Activated B cell treated with CpG ODN at 0.5 μM for 24 hours (primary cell): ENCODE results near the gene ACBD6. TPM values are rescaled to one million over a fixed set of nuclear protein-coding genes. Genes with fewer than 3 reads are reported as not detected.
"Not testable (repeated sequence)": the region's sequence is repeated elsewhere in the genome, so short reads cannot be mapped to it uniquely, and the experiment has no call there.

Experiments used
- ATAC-seq: fragments of 200-7000 bp; cut with Tn5 transposase; one replicate; pipeline ENCODE4 v1.10.0; 2021; ENCODE audit warnings: low read depth, mild to moderate bottlenecking, moderate library complexity
- CTCF ChIA-PET: fragments of 350-600 bp; sonication (Branson Sonifier 250); formaldehyde crosslinking; loops from one replicate; lab custom pipeline; 2021; ENCODE audit warnings: antibody characterized with exemption; lab: Charles Lee
- POLR2A ChIA-PET: fragments of 350-600 bp; sonication (Branson Sonifier 250); formaldehyde crosslinking; loops from one replicate; lab custom pipeline; 2021; ENCODE audit warnings: antibody characterized with exemption; lab: Charles Lee
- DNase-seq: peaks from one replicate; pipeline ENCODE4 v3.0.0; 2022
- H3K27ac Mint-ChIP-seq: one replicate; pipeline ENCODE4 v1.8.0; 2020; ENCODE audit warnings: mixed read lengths
- H3K27me3 Mint-ChIP-seq: one replicate; pipeline ENCODE4 v1.8.0; 2021; ENCODE audit warnings: mixed read lengths
- H3K36me3 Mint-ChIP-seq: one replicate; pipeline ENCODE4 v1.8.0; 2021; ENCODE audit warnings: low read depth, mixed read lengths
- H3K4me1 Mint-ChIP-seq: one replicate; pipeline ENCODE4 v1.8.0; 2021; ENCODE audit warnings: mixed read lengths
- H3K4me3 Mint-ChIP-seq: one replicate; pipeline ENCODE4 v1.8.0; 2020; ENCODE audit warnings: mild to moderate bottlenecking, mixed read lengths
- H3K9me3 Mint-ChIP-seq: one replicate; pipeline ENCODE4 v1.8.0; 2020; ENCODE audit warnings: mixed read lengths
- intact Hi-C: fragments of 100-400 bp; cut with micrococcal nuclease; formaldehyde crosslinking; loops from one replicate; pipeline ENCODE4 v1.15.1; 2024
- total RNA-seq: library from RNA; stranded (reverse); gene quantifications from 2 replicates; pipeline ENCODE4 v1.2.3, GENCODE V29; 2022
- TF ChIP-seq, protein P1 (sequence below): fragments of 200-600 bp; IDR thresholded peaks from one replicate; pipeline ENCODE4 v1.8.0; 2022; ENCODE audit warnings: antibody characterized with exemption, mild to moderate bottlenecking

Gene ACBD6
- total RNA-seq, 1 donor from 2014 or later: 61.5 TPM

DNA sequence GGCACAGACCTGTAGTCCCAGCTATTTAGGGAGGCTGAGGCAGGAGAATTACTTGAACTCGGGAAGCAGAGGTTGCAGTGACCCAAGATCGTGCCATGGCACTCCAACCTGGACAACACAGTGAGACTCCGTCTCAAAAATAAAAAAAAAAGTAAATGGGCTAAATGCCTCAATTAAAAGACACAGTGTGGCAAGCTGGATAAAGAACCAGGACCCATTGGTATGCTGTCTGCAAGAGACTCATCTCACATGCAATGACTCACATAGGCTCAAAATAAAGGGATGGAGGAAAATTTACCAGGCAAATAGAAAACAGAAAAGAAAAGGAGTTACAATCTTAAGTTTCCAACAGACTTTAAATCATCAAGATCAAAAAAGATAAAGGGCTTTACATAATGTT, 40.3 kb downstream of the ACBD6 start:
- ChIA-PET POLR2A (no interaction called here), CTCF (no interaction called here)
- Mint-ChIP-seq H3K36me3 (peaks cover 56% of the 10 kb centered on the region), H3K9me3 (peaks cover 32% of the 10 kb centered on the region), H3K27me3 (no peaks in the 10 kb centered on the region), H3K4me3 (no peak overlapping the region), H3K4me1 (peaks cover 6% of the 10 kb centered on the region), H3K27ac (no peak overlapping the region)
- intact Hi-C loops: no loop called here
- no peak for DNase-seq
- TF ChIP-seq, protein P1, sequence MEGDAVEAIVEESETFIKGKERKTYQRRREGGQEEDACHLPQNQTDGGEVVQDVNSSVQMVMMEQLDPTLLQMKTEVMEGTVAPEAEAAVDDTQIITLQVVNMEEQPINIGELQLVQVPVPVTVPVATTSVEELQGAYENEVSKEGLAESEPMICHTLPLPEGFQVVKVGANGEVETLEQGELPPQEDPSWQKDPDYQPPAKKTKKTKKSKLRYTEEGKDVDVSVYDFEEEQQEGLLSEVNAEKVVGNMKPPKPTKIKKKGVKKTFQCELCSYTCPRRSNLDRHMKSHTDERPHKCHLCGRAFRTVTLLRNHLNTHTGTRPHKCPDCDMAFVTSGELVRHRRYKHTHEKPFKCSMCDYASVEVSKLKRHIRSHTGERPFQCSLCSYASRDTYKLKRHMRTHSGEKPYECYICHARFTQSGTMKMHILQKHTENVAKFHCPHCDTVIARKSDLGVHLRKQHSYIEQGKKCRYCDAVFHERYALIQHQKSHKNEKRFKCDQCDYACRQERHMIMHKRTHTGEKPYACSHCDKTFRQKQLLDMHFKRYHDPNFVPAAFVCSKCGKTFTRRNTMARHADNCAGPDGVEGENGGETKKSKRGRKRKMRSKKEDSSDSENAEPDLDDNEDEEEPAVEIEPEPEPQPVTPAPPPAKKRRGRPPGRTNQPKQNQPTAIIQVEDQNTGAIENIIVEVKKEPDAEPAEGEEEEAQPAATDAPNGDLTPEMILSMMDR: no peak
- ATAC-seq: no peak

DNA sequence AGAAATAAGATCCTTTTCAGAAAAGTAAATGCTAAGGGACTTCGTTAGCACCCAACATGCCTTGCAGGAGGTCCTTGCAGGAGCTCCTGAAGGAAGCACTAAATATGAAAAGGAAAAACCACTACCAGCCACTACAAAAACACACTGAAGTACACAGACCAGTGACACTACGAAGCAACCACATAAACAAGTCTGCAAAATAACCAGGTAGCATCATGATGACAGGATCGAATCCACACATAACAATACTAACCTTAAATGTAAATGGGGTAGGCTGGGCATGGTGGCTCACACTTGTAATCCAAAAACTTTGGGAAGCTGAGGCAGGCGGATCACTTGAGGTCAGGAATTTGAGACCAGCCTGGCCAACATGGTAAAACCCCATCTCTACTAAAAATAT, 40.7 kb downstream of the ACBD6 start:
- H3K4me3 Mint-ChIP-seq, H3K4me1 Mint-ChIP-seq, DNase-seq, H3K27ac Mint-ChIP-seq, H3K27me3 Mint-ChIP-seq, intact Hi-C loops, POLR2A ChIA-PET, ATAC-seq: not testable (repeated sequence)
- CTCF ChIA-PET: interaction anchor here (1.3 kb wide), 1 partner anchor 16 kb away, joined by 4 read pairs; no protein-coding TSS in a partner anchor
- H3K9me3 Mint-ChIP-seq: peaks cover 32% of the 10 kb centered on the region
- H3K36me3 Mint-ChIP-seq: peaks cover 60% of the 10 kb centered on the region

DNA sequence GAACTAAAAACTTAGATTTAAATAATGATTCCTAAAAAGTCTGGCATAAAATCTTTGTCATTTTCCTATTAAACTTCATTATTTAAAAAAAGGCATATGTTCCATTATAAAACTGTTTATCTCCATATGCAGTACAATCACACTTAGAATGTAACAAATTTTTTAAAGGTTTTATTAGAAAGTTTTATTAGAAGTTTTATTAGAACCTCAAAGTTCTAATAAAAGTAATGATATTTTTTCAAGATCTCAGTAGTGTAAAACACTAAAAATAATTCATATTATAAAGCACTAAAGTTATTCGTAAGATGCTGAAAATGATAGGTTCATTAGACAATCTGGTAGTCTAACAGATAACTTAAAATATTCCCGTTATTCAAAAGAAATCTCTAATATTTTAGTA, 43.6 kb downstream of the ACBD6 start:
- intact Hi-C loops: no loop called here
- Mint-ChIP-seq H3K36me3 (peaks cover 60% of the 10 kb centered on the region), H3K4me1 (peaks cover 2% of the 10 kb centered on the region), H3K4me3 (no peak overlapping the region), H3K27ac (no peak overlapping the region), H3K27me3 (no peaks in the 10 kb centered on the region), H3K9me3 (peaks cover 24% of the 10 kb centered on the region)
- TF ChIP-seq, protein P1: no peak
- ChIA-PET CTCF (no interaction called here), POLR2A (no interaction called here)
- ATAC-seq (no peak), DNase-seq (no peak)

DNA sequence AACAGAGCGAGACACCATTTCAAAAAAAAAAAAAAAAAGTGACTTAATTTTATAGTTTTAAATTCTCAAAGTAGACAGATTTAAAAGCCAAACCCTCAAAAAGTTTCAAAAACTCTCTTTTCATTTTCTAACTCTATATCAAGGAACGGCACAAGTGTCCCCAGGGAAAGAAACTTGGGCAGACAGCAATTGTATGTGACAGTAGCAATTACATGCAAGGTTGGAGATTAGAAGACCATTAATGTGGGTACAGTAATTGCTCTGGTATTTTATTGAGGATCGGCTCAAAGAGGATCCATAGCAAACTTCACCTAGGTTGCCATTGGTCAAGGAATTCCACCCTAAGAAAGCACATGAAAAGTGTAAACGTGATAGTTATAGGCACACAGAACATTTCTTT, 46.2 kb downstream of the ACBD6 start:
- no peaks in the 10 kb centered on the region for H3K27me3 Mint-ChIP-seq
- TF ChIP-seq, protein P1: no peak
- H3K36me3 Mint-ChIP-seq: peaks cover 60% of the 10 kb centered on the region
- intact Hi-C loops: no loop called here
- ATAC-seq: no peak
- no peak overlapping the region for H3K4me3 Mint-ChIP-seq
- CTCF ChIA-PET: no interaction called here
- H3K9me3 Mint-ChIP-seq: peaks cover 20% of the 10 kb centered on the region
- no peak for DNase-seq
- H3K4me1 Mint-ChIP-seq: peaks cover 9% of the 10 kb centered on the region
- POLR2A ChIA-PET: interaction anchor here (0.7 kb wide), 1 partner anchor 46 kb away, joined by 6 read pairs; no protein-coding TSS in a partner anchor
- no peak overlapping the region for H3K27ac Mint-ChIP-seq

DNA sequence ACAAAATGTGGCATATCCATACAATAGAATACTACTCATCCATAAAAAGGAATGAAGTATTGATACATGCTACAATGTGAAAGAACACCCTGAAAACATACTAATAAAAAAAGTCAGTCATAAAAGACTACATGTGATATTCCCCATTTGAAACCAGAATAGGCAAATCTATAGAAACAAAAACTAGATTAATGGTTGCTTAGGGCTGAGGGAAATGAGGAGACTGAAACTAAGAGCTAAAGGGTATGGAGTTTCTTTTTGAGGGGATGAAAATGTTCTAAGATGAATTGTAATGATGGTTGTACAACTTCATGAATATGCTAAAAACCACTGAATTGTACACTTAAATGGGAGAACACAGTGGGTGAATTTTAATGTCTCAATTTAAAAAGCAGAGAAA, 50.9 kb downstream of the ACBD6 start:
- ChIA-PET POLR2A (no interaction called here), CTCF (no interaction called here)
- H3K9me3 Mint-ChIP-seq: peaks cover 18% of the 10 kb centered on the region
- ATAC-seq (no peak), DNase-seq (no peak)
- H3K4me1 Mint-ChIP-seq: peaks cover 13% of the 10 kb centered on the region
- H3K4me3 Mint-ChIP-seq: no peak overlapping the region
- H3K27me3 Mint-ChIP-seq: no peaks in the 10 kb centered on the region
- H3K27ac Mint-ChIP-seq: no peak overlapping the region
- TF ChIP-seq, protein P1: no peak
- intact Hi-C loops: no loop called here
- peaks cover 52% of the 10 kb centered on the region for H3K36me3 Mint-ChIP-seq

DNA sequence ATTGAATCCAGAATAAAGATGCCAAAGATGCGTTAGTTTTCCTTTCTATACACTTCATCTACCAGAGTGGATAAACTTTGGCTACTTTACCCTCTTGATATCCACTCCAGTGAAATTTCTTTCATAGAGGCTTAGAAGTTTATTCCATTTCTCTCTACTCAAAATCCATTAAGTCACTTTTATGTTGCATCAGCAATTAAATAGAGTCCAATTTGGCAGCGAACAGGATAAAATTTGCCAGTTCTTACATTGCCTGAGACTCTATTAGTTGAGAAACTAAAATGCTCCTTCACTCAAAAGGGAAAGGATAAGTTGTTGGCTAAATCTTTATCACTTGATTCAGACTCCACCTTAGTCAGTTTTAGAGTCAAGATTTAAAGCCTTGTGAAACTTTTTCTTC, 57.9 kb downstream of the ACBD6 start:
- intact Hi-C loops: no loop called here
- TF ChIP-seq, protein P1: no peak
- Mint-ChIP-seq H3K36me3 (peaks cover 15% of the 10 kb centered on the region), H3K27ac (no peak overlapping the region), H3K4me3 (no peak overlapping the region), H3K4me1 (peaks cover 14% of the 10 kb centered on the region), H3K9me3 (peaks cover 11% of the 10 kb centered on the region), H3K27me3 (no peaks in the 10 kb centered on the region)
- POLR2A ChIA-PET: no interaction called here
- no peak for ATAC-seq
- CTCF ChIA-PET: interaction anchor here (0.6 kb wide), 1 partner anchor 1366 kb away, joined by 3 read pairs; no protein-coding TSS in a partner anchor
- no peak for DNase-seq
